Measurements from ENCODE around the gene ELK4. TPM values are rescaled to one million over a fixed set of nuclear protein-coding genes. Genes with fewer than 3 reads are reported as not detected.
A peak's percentile ranks its signal among the peaks of the same experiment; 100 is the strongest.

The ELK4 gene
- total RNA-seq, 2 donors from 2014 or later: 30.5 to 37.6 TPM

GRCh38 chr1:205571747-205572146, 60.1 kb downstream of the ELK4 start:
- H3K9ac ChIP-seq (ENCODE audit: low read depth in 2 of 2, low read length in 2 of 2): no peak overlapping the region
- H3K27me3 ChIP-seq: no peaks in the 10 kb centered on the region
- no peak for TF ChIP-seq CTCF (IDR thresholded peaks at IDR 0.05)
- no peaks in the 10 kb centered on the region for H3K36me3 ChIP-seq
- H3K4me3 ChIP-seq: no peak overlapping the region
- intact Hi-C loops (cut with DNase I): no loop called here
- H3K27ac ChIP-seq: no peak overlapping the region
- no peaks in the 10 kb centered on the region for H3K9me3 ChIP-seq
- no peaks in the 10 kb centered on the region for H3K4me1 ChIP-seq
- peak; percentile 15 for DNase-seq

- intact Hi-C loops (cut with DNase I): no loop called here
- TF ChIP-seq CTCF (IDR thresholded peaks at IDR 0.05): no peak
- peak; percentile 15 for DNase-seq
- Histone ChIP-seq H3K27me3 (no peaks in the 10 kb centered on the region), H3K4me3 (no peak overlapping the region), H3K9me3 (no peaks in the 10 kb centered on the region), H3K4me1 (no peaks in the 10 kb centered on the region), H3K36me3 (no peaks in the 10 kb centered on the region), H3K9ac (ENCODE audit: low read depth in 2 of 2, low read length in 2 of 2) (no peak overlapping the region), H3K27ac (no peak overlapping the region)
These were observed 60.8 kb downstream of the ELK4 start for GRCh38 chr1:205570796-205571537.

GRCh38 chr1:205570173-205570501, 61.7 kb downstream of the ELK4 start:
- intact Hi-C loops (cut with DNase I): no loop called here
- no peaks in the 10 kb centered on the region for H3K4me1 ChIP-seq
- H3K27ac ChIP-seq: no peak overlapping the region
- no peaks in the 10 kb centered on the region for H3K9me3 ChIP-seq
- peak overlapping the region; percentile 11 for H3K4me3 ChIP-seq
- no peak for TF ChIP-seq CTCF (IDR thresholded peaks at IDR 0.05)
- no peaks in the 10 kb centered on the region for H3K36me3 ChIP-seq
- H3K27me3 ChIP-seq: no peaks in the 10 kb centered on the region
- peak; percentile 26 for DNase-seq
- H3K9ac ChIP-seq (ENCODE audit: low read depth in 2 of 2, low read length in 2 of 2): peak overlapping the region in 1 of 2 donors; percentile 38

GRCh38 chr1:205569411-205570172, 62.2 kb downstream of the ELK4 start:
- Histone ChIP-seq H3K9me3 (no peaks in the 10 kb centered on the region), H3K4me1 (no peaks in the 10 kb centered on the region), H3K36me3 (no peaks in the 10 kb centered on the region), H3K4me3 (peak overlapping the region; percentile 40), H3K27me3 (no peaks in the 10 kb centered on the region), H3K9ac (ENCODE audit: low read depth in 2 of 2, low read length in 2 of 2) (peak overlapping the region in 1 of 2 donors; percentile 38), H3K27ac (no peak overlapping the region)
- intact Hi-C loops (cut with DNase I): no loop called here
- TF ChIP-seq CTCF (IDR thresholded peaks at IDR 0.05): no peak
- DNase-seq: peak; percentile 52

- H3K4me3 ChIP-seq: peak overlapping the region; percentile 40
- DNase-seq: peak; percentile 32
- peak overlapping the region in 1 of 2 donors; percentile 61 for H3K9ac ChIP-seq (ENCODE audit: low read depth in 2 of 2, low read length in 2 of 2)
- no peaks in the 10 kb centered on the region for H3K4me1 ChIP-seq
- intact Hi-C loops (cut with DNase I): no loop called here
- H3K9me3 ChIP-seq: no peaks in the 10 kb centered on the region
- no peak overlapping the region for H3K27ac ChIP-seq
- H3K36me3 ChIP-seq: no peaks in the 10 kb centered on the region
- no peak for TF ChIP-seq CTCF (IDR thresholded peaks at IDR 0.05)
- no peaks in the 10 kb centered on the region for H3K27me3 ChIP-seq
These were observed 63.1 kb downstream of the ELK4 start for GRCh38 chr1:205568469-205569361.
